Measurements from ENCODE around the gene TRPV5.

The TRPV5 gene

GRCh38 chr7:142923391-142923790, 10.2 kb downstream of the TRPV5 start:
- H2AK5ac ChIP-seq (ENCODE audit: low read depth, low read length), result no peak overlapping the region
- H3K4me3 ChIP-seq (ENCODE audit: low read length in 2 of 2), result no peak overlapping the region
- no peaks in the 10 kb centered on the region for H3K36me3 ChIP-seq (replicated peaks in 1 of 2; ENCODE audit: control insufficient read depth in 2 of 2, insufficient read depth in 2 of 2, low read length in 2 of 2)
- no peak overlapping the region for H2BK120ac ChIP-seq (ENCODE audit: low read depth, low read length)
- H3K9ac ChIP-seq (ENCODE audit: low read depth, low read length, poor library complexity), result no peak overlapping the region
- H2AFZ ChIP-seq (ENCODE audit: low read length), result no peak overlapping the region
- no peak overlapping the region for H3K14ac ChIP-seq (ENCODE audit: low read length)
- no peak overlapping the region for H2BK5ac ChIP-seq (ENCODE audit: low read length)
- H2BK15ac ChIP-seq (ENCODE audit: low read length), result no peak overlapping the region
- no peaks in the 10 kb centered on the region for H3K79me1 ChIP-seq (ENCODE audit: low read depth, low read length)
- H3K4me1 ChIP-seq (ENCODE audit: control insufficient read depth in 2 of 2, insufficient read depth in 1 of 2, low read depth in 1 of 2, low read length in 2 of 2), result no peaks in the 10 kb centered on the region
- H4K91ac ChIP-seq (ENCODE audit: low read depth, low read length, poor library complexity), result no peak overlapping the region
- no peak overlapping the region for H2BK12ac ChIP-seq (ENCODE audit: low read length)
- H3K9me3 ChIP-seq (replicated peaks in 1 of 2; ENCODE audit: control insufficient read depth in 2 of 2, insufficient read depth in 1 of 2, low read depth in 1 of 2, low read length in 2 of 2), result no peaks in the 10 kb centered on the region
- no peaks in the 10 kb centered on the region for H3K27me3 ChIP-seq (ENCODE audit: control insufficient read depth in 3 of 3, insufficient read depth in 3 of 3, low read depth in 1 of 3, low read length in 3 of 3)
- no peak for DNase-seq (ENCODE audit: low spot score)
- WGBS, 2 donors (ENCODE audit: extremely low coverage in 2 of 2, insufficient read length in 2 of 2, insufficient replicate concordance in 1 of 2), result no CpG with 5 or more reads among the region's 2 CpGs
- no peak overlapping the region for H3K4me2 ChIP-seq (ENCODE audit: insufficient read depth, low read length, poor library complexity, severe bottlenecking)
- no peak overlapping the region for H3K23ac ChIP-seq (ENCODE audit: low read depth, low read length, poor library complexity)
- no peak overlapping the region for H3K27ac ChIP-seq (replicated peaks; ENCODE audit: low read length)
- no peak overlapping the region for H4K8ac ChIP-seq (ENCODE audit: low read depth, low read length)
- H3K4ac ChIP-seq (ENCODE audit: low read length), result no peak overlapping the region
- H3K18ac ChIP-seq (ENCODE audit: low read length), result no peak overlapping the region

- H2BK12ac ChIP-seq (ENCODE audit: low read length), result no peak overlapping the region
- no CpG with 5 or more reads among the region's 3 CpGs for WGBS, 2 donors (ENCODE audit: extremely low coverage in 2 of 2, insufficient read length in 2 of 2, insufficient replicate concordance in 1 of 2)
Measured at GRCh38 chr7:142919656-142920055, 13.9 kb downstream of the TRPV5 start.

GRCh38 chr7:142918901-142919300, 14.6 kb downstream of the TRPV5 start:
- no peak for DNase-seq (ENCODE audit: low spot score)
- WGBS, 2 donors (ENCODE audit: extremely low coverage in 2 of 2, insufficient read length in 2 of 2, insufficient replicate concordance in 1 of 2), result no CpG with 5 or more reads among the region's 2 CpGs
- Histone ChIP-seq H2BK12ac (ENCODE audit: low read length) (no peak overlapping the region), H3K4me3 (ENCODE audit: low read length in 2 of 2) (no peak overlapping the region), H4K8ac (ENCODE audit: low read depth, low read length) (no peak overlapping the region), H2BK5ac (ENCODE audit: low read length) (no peak overlapping the region), H2BK15ac (ENCODE audit: low read length) (no peak overlapping the region), H3K18ac (ENCODE audit: low read length) (no peak overlapping the region), H3K4me2 (ENCODE audit: insufficient read depth, low read length, poor library complexity, severe bottlenecking) (no peak overlapping the region), H3K4ac (ENCODE audit: low read length) (no peak overlapping the region), H3K23ac (ENCODE audit: low read depth, low read length, poor library complexity) (no peak overlapping the region), H3K79me1 (ENCODE audit: low read depth, low read length) (no peaks in the 10 kb centered on the region), H2BK120ac (ENCODE audit: low read depth, low read length) (no peak overlapping the region), H3K9me3 (replicated peaks in 1 of 2; ENCODE audit: control insufficient read depth in 2 of 2, insufficient read depth in 1 of 2, low read depth in 1 of 2, low read length in 2 of 2) (no peaks in the 10 kb centered on the region), H2AK5ac (ENCODE audit: low read depth, low read length) (no peak overlapping the region), H3K14ac (ENCODE audit: low read length) (no peak overlapping the region), H3K9ac (ENCODE audit: low read depth, low read length, poor library complexity) (no peak overlapping the region), H3K27ac (replicated peaks; ENCODE audit: low read length) (no peak overlapping the region), H2AFZ (ENCODE audit: low read length) (no peak overlapping the region), H4K91ac (ENCODE audit: low read depth, low read length, poor library complexity) (no peak overlapping the region), H3K27me3 (ENCODE audit: control insufficient read depth in 3 of 3, insufficient read depth in 3 of 3, low read depth in 1 of 3, low read length in 3 of 3) (no peaks in the 10 kb centered on the region), H3K4me1 (ENCODE audit: control insufficient read depth in 2 of 2, insufficient read depth in 1 of 2, low read depth in 1 of 2, low read length in 2 of 2) (no peaks in the 10 kb centered on the region), H3K36me3 (replicated peaks in 1 of 2; ENCODE audit: control insufficient read depth in 2 of 2, insufficient read depth in 2 of 2, low read length in 2 of 2) (no peaks in the 10 kb centered on the region)

More at GRCh38 chr7:142919656-142920055, 13.9 kb downstream of the TRPV5 start:
- Histone ChIP-seq H3K36me3 (replicated peaks in 1 of 2; ENCODE audit: control insufficient read depth in 2 of 2, insufficient read depth in 2 of 2, low read length in 2 of 2) (no peaks in the 10 kb centered on the region), H3K4ac (ENCODE audit: low read length) (no peak overlapping the region), H3K27ac (replicated peaks; ENCODE audit: low read length) (no peak overlapping the region), H3K23ac (ENCODE audit: low read depth, low read length, poor library complexity) (no peak overlapping the region), H4K91ac (ENCODE audit: low read depth, low read length, poor library complexity) (no peak overlapping the region), H3K14ac (ENCODE audit: low read length) (no peak overlapping the region), H3K9ac (ENCODE audit: low read depth, low read length, poor library complexity) (no peak overlapping the region), H3K4me1 (ENCODE audit: control insufficient read depth in 2 of 2, insufficient read depth in 1 of 2, low read depth in 1 of 2, low read length in 2 of 2) (no peaks in the 10 kb centered on the region), H2AFZ (ENCODE audit: low read length) (no peak overlapping the region), H2BK5ac (ENCODE audit: low read length) (no peak overlapping the region), H3K9me3 (replicated peaks in 1 of 2; ENCODE audit: control insufficient read depth in 2 of 2, insufficient read depth in 1 of 2, low read depth in 1 of 2, low read length in 2 of 2) (no peaks in the 10 kb centered on the region), H4K8ac (ENCODE audit: low read depth, low read length) (no peak overlapping the region), H3K27me3 (ENCODE audit: control insufficient read depth in 3 of 3, insufficient read depth in 3 of 3, low read depth in 1 of 3, low read length in 3 of 3) (no peaks in the 10 kb centered on the region), H2BK15ac (ENCODE audit: low read length) (no peak overlapping the region), H3K79me1 (ENCODE audit: low read depth, low read length) (no peaks in the 10 kb centered on the region), H2BK120ac (ENCODE audit: low read depth, low read length) (no peak overlapping the region), H3K4me2 (ENCODE audit: insufficient read depth, low read length, poor library complexity, severe bottlenecking) (no peak overlapping the region), H3K4me3 (ENCODE audit: low read length in 2 of 2) (no peak overlapping the region), H2AK5ac (ENCODE audit: low read depth, low read length) (no peak overlapping the region), H3K18ac (ENCODE audit: low read length) (no peak overlapping the region)
- no peak for DNase-seq (ENCODE audit: low spot score)

GRCh38 chr7:142917447-142917846, 16.1 kb downstream of the TRPV5 start:
- H3K9me3 ChIP-seq (replicated peaks in 1 of 2; ENCODE audit: control insufficient read depth in 2 of 2, insufficient read depth in 1 of 2, low read depth in 1 of 2, low read length in 2 of 2), result no peaks in the 10 kb centered on the region
- DNase-seq (ENCODE audit: low spot score), result no peak
- no peaks in the 10 kb centered on the region for H3K27me3 ChIP-seq (ENCODE audit: control insufficient read depth in 3 of 3, insufficient read depth in 3 of 3, low read depth in 1 of 3, low read length in 3 of 3)
- no peak overlapping the region for H3K23ac ChIP-seq (ENCODE audit: low read depth, low read length, poor library complexity)
- H3K79me1 ChIP-seq (ENCODE audit: low read depth, low read length), result no peaks in the 10 kb centered on the region
- no peak overlapping the region for H4K91ac ChIP-seq (ENCODE audit: low read depth, low read length, poor library complexity)
- no peak overlapping the region for H2BK12ac ChIP-seq (ENCODE audit: low read length)
- H3K4me3 ChIP-seq (ENCODE audit: low read length in 2 of 2), result no peak overlapping the region
- no peak overlapping the region for H3K18ac ChIP-seq (ENCODE audit: low read length)
- H3K4ac ChIP-seq (ENCODE audit: low read length), result no peak overlapping the region
- no CpG with 5 or more reads among the region's 3 CpGs for WGBS, 2 donors (ENCODE audit: extremely low coverage in 2 of 2, insufficient read length in 2 of 2, insufficient replicate concordance in 1 of 2)
- H4K8ac ChIP-seq (ENCODE audit: low read depth, low read length), result no peak overlapping the region
- H2AFZ ChIP-seq (ENCODE audit: low read length), result no peak overlapping the region
- no peak overlapping the region for H2BK5ac ChIP-seq (ENCODE audit: low read length)
- no peak overlapping the region for H3K9ac ChIP-seq (ENCODE audit: low read depth, low read length, poor library complexity)
- H3K36me3 ChIP-seq (replicated peaks in 1 of 2; ENCODE audit: control insufficient read depth in 2 of 2, insufficient read depth in 2 of 2, low read length in 2 of 2), result no peaks in the 10 kb centered on the region
- no peak overlapping the region for H3K14ac ChIP-seq (ENCODE audit: low read length)
- no peak overlapping the region for H2BK15ac ChIP-seq (ENCODE audit: low read length)
- no peak overlapping the region for H3K4me2 ChIP-seq (ENCODE audit: insufficient read depth, low read length, poor library complexity, severe bottlenecking)
- no peak overlapping the region for H3K27ac ChIP-seq (replicated peaks; ENCODE audit: low read length)
- H2BK120ac ChIP-seq (ENCODE audit: low read depth, low read length), result no peak overlapping the region
- H3K4me1 ChIP-seq (ENCODE audit: control insufficient read depth in 2 of 2, insufficient read depth in 1 of 2, low read depth in 1 of 2, low read length in 2 of 2), result no peaks in the 10 kb centered on the region
- no peak overlapping the region for H2AK5ac ChIP-seq (ENCODE audit: low read depth, low read length)

All from neuronal stem cell (in vitro differentiated cells).